GM18511 (cell line): ENCODE data around the gene TSPAN2.

Experiments
- ATAC-seq: cut with Tn5 transposase; IDR thresholded peaks from one replicate; pipeline ENCODE4 v1.9.1; 2021; ENCODE audit warnings: mild to moderate bottlenecking, moderate library complexity; ENCODE audit not compliant: unreplicated experiment

The TSPAN2 gene

GRCh38 chr1:115089420-115090185 is at the start of gene TSPAN2:
TSPAN2 (minus strand) TSS chr1:115089503; CDS start chr1:115089432, 71 bp downstream.
- no peak for ATAC-seq

- ATAC-seq: peak; percentile 98
Measured at GRCh38 chr1:115138973-115139372, 49.7 kb upstream of the TSPAN2 start.

- ATAC-seq: no peak
Measured at GRCh38 chr1:115138271-115138670, 49.0 kb upstream of the TSPAN2 start.

- ATAC-seq: no peak
Measured at GRCh38 chr1:115137191-115137590, 47.9 kb upstream of the TSPAN2 start.

GRCh38 chr1:115136706-115137105 is 47.4 kb upstream of the TSPAN2 start:
- ATAC-seq: no peak

GRCh38 chr1:115136106-115136505 is 46.8 kb upstream of the TSPAN2 start:
- ATAC-seq: no peak

GRCh38 chr1:115135681-115136080 is 46.4 kb upstream of the TSPAN2 start:
- no peak for ATAC-seq

- no peak for ATAC-seq
Measured at GRCh38 chr1:115134850-115135480, 45.7 kb upstream of the TSPAN2 start.

GRCh38 chr1:115134231-115134630 is 44.9 kb upstream of the TSPAN2 start:
- ATAC-seq: no peak

GRCh38 chr1:115133440-115133839 is 44.1 kb upstream of the TSPAN2 start:
- no peak for ATAC-seq

- no peak for ATAC-seq
Measured at GRCh38 chr1:115130786-115131185, 41.5 kb upstream of the TSPAN2 start.

- no peak for ATAC-seq
Measured at GRCh38 chr1:115129071-115129640, 39.9 kb upstream of the TSPAN2 start.

GRCh38 chr1:115127539-115127938 is 38.2 kb upstream of the TSPAN2 start:
- ATAC-seq: no peak

GRCh38 chr1:115126516-115126915 is 37.2 kb upstream of the TSPAN2 start:
- ATAC-seq: no peak

GRCh38 chr1:115123116-115123515 is 33.8 kb upstream of the TSPAN2 start:
- no peak for ATAC-seq

GRCh38 chr1:115121793-115122192 is 32.5 kb upstream of the TSPAN2 start:
- ATAC-seq: no peak

- ATAC-seq: no peak
Measured at GRCh38 chr1:115120296-115120695, 31.0 kb upstream of the TSPAN2 start.

- ATAC-seq: no peak
Measured at GRCh38 chr1:115118611-115119010, 29.3 kb upstream of the TSPAN2 start.

- no peak for ATAC-seq
Measured at GRCh38 chr1:115118086-115118485, 28.8 kb upstream of the TSPAN2 start.

GRCh38 chr1:115117298-115117697 is 28.0 kb upstream of the TSPAN2 start:
- ATAC-seq: no peak

- ATAC-seq: no peak
Measured at GRCh38 chr1:115116512-115116911, 27.2 kb upstream of the TSPAN2 start.

GRCh38 chr1:115115521-115116161 is 26.3 kb upstream of the TSPAN2 start:
- no peak for ATAC-seq
